Activated CD4-positive, alpha-beta T cell treated with anti-CD3 and anti-CD28 coated beads for 24 hours (primary cell): ENCODE measurements around the gene UTP20.

ENCODE experiments used
- DNase-seq, 2 donors: peaks; one replicate each; pipeline ENCODE4 v3.0.0-alpha.2; 2020; ENCODE audit warnings: low read depth in 2 of 2

Gene UTP20

GRCh38 chr12:101436136-101436535 lies 156.2 kb downstream of the UTP20 start:
- DNase-seq, result no peak
